Measurements from ENCODE around the gene BEX1. TPM values are rescaled to one million over a fixed set of nuclear protein-coding genes. Genes with fewer than 3 reads are reported as not detected.
"Not testable (repeated sequence)": the region's sequence is repeated elsewhere in the genome, so short reads cannot be mapped to it uniquely, and the experiment has no call there.

Gene BEX1
- 0.22 TPM in 1 of 2 replicates, not detected in the other for total RNA-seq

DNA sequence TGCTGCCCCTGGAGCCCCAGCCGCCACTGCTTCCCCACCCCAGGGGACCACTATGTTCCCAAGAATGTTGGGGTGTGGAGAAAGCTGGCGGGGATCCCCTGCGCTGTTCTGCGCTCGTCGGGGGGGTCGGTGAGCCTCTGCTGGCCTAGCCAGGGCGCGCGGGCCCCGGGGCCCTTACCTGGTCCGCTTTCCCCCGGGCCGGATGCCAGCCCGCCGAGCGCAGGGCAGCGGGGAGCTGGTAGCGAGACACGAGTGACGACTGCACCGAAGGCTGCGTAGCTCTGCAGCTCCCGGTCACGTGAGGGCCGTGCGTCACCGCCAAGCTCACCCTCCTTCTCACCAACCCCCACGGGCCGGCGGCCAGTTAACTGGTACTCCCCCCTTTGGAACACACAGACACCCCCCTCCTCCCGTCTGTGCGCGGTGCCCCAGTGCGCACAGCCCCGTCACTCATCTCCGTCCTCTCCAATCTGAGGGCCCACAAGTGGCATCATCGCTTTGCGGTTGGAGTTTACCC lies at the start of gene BEX1:
Gene BEX1 (minus strand): TSS at position 254 of the 517 bp plus-strand sequence. CDS start 897 bp downstream, outside the sequence.
- DNase-seq (ENCODE audit: low read depth in 2 of 2): peak in 1 of 2 donors; percentile 1

DNA sequence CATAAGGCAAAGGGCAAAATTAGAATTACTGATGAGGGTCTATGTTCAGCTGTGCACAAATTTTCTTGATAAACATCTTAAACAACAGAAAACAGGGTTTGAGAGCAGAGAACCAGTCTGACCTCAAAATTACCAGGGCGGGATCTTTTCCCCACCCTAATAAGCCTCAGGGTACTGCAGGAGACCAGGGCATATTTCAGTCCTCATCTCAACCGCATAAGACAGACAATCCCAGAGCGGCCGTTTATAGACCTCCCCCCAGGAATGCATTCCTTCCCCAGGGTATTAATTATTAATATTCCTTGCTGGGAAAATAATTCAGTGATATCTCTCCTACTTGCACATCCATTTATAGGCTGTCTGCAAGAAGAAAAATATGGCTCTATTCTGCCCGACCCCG lies 45.5 kb upstream of the BEX1 start:
- not testable (repeated sequence) for DNase-seq (ENCODE audit: low read depth in 2 of 2)

DNA sequence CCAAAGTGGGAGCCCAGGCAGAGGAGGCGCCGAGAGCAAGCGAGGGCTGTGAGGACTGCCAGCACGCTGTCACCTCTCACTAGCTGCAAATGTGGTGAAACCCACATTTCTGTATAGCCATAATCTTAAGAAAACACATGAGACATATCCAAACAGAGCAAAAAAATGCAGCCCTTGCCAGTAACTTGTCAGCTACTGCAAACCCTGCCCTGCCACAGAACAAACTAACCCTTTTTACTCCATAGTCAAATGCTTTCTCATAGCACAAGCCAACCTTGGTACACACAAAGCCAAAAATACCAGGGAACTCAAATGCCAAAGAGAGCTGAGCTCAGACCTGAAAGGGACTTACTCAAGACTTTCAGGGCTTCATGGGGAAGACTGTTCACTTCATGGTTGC lies 43.9 kb upstream of the BEX1 start:
- no peak for DNase-seq (ENCODE audit: low read depth in 2 of 2)

- DNase-seq (ENCODE audit: low read depth in 2 of 2): not testable (repeated sequence)
These were observed 43.3 kb upstream of the BEX1 start for GRCh38 chrX:103107227-103107737.

DNA sequence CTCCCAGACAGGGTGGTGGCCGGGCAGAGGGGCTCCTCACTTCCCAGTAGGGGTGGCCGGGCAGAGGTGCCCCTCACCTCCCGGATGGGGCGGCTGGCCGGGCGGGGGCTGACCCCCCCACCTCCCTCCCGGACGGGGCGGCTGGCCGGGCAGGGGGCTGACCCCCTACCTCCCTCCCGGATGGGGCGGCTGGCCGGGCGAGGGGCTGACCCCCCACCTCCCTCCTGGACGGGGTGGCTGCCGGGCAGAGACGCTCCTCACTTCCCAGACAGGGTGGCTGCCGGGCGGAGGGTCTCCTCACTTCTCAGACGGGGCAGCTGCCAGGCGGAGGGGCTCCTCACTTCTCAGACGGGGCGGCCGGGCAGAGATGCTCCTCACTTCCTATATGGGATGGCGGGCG lies 40.4 kb upstream of the BEX1 start:
- DNase-seq (ENCODE audit: low read depth in 2 of 2): not testable (repeated sequence)

DNA sequence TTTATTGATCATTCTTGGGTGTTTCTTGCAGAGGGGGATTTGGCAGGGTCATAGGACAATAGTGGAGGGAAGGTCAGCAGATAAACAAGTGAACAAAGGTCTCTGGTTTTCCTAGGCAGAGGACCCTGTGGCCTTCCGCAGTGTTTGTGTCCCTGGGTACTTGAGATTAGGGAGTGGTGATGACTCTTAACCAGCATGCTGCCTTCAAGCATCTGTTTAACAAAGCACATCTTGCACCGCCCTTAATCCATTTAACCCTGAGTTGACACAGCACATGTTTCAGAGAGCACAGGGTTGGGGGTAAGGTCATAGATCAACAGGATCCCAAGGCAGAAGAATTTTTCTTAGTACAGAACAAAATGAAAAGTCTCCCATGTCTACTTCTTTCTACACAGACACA lies 39.9 kb upstream of the BEX1 start:
- not testable (repeated sequence) for DNase-seq (ENCODE audit: low read depth in 2 of 2)

GRCh38 chrX:103101299-103102042 lies 37.5 kb upstream of the BEX1 start:
- no peak for DNase-seq (ENCODE audit: low read depth in 2 of 2)

- DNase-seq (ENCODE audit: low read depth in 2 of 2): no peak
These were observed 36.5 kb upstream of the BEX1 start for GRCh38 chrX:103100484-103100883.

GRCh38 chrX:103099691-103100090 lies 35.7 kb upstream of the BEX1 start:
- no peak for DNase-seq (ENCODE audit: low read depth in 2 of 2)

DNA sequence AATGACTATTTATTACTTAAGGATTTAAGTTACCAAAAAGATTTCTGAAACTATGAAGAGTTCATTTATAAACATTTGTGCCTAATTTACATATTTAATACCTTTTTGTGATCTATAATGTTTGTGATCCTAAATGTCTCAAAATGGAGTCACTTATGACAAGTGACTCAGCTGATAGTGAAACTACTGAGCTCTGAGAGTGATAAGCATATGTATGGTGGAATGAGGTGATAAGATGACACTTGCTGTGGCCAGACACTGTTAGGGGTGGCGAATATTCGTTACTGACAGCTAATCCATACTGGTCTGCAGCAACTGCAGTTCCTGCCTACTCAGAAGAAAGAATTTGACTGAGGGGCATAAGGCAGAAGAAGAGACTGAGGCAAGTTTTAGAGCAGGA lies 34.5 kb upstream of the BEX1 start:
- no peak for DNase-seq (ENCODE audit: low read depth in 2 of 2)

DNA sequence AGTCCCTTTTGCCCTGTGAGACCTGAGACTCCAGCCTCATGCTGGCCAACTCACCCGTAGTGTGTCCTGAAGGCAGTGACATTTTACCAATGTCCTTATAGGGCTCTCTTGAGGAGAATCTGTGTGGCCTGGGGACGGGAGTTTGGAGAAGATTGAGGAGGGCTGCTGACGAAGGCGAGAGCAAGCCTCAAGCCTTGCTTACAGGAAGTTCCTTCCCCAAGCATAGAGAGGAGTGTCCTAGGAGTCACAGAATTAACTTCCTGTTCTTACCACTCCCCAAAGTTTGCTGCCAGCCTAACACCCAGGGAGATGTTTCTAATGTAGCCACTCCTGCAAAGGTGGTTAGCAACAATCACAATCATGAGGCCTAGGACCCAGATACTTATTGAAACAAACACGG lies 29.0 kb upstream of the BEX1 start, which contains the start of gene NXF3:
Gene NXF3 (minus strand): TSS at position 202 of the 400 bp plus-strand sequence. CDS start 120 bp downstream, at position 82.
- DNase-seq (ENCODE audit: low read depth in 2 of 2): no peak

DNA sequence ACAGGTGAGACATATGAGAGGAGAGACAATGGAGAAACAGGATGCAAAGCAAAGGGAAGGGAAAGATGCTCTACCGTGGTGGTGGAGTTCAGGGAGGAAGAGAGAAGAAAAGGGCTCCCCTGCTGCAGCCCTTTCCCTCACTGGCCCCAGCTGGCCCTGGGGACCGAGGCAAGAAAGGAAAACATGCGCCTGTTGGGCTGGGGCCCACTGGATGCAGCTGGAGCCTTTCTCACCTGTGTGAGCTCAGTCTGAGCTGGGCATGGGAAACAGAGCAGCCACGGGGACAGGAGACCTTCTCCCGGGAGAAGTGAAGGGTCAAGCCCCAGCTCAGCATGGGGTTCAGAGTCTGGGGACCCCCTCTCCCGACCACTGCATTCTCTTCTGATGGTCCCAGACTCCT lies 17.1 kb upstream of the BEX1 start:
- no peak for DNase-seq (ENCODE audit: low read depth in 2 of 2)

- no peak for DNase-seq (ENCODE audit: low read depth in 2 of 2)
These were observed 9.5 kb upstream of the BEX1 start for GRCh38 chrX:103073467-103073866.

- no peak for DNase-seq (ENCODE audit: low read depth in 2 of 2)
These were observed 2.6 kb upstream of the BEX1 start for GRCh38 chrX:103066606-103067005.

GRCh38 chrX:103063191-103063845 lies 653 bp downstream of the BEX1 start:
- peak; percentile 34 to 35 for DNase-seq (ENCODE audit: low read depth in 2 of 2)

- no peak for DNase-seq (ENCODE audit: low read depth in 2 of 2)
These were observed 2.5 kb downstream of the BEX1 start for GRCh38 chrX:103061486-103061885.

- no peak for DNase-seq (ENCODE audit: low read depth in 2 of 2)
These were observed 7.1 kb downstream of the BEX1 start for GRCh38 chrX:103056902-103057301.

DNA sequence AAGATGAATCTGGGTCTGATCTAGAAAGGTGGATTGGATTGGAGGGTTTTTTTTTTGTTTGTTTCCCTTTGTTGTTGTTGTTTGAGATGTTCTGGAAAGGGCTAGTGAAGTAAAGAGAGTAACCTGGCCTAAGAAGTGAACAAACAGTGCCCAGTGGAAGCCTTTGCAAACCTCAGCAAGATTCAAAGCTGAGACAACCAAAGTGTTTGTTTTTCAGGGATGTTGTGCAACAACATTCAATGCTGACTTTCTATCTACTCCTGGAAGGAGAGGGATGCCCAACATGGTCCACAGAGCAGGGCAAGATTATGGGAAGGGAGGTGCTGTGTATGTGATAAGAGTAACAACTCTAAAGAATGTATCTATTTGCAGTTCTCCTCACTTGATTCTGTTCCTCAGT lies 11.3 kb downstream of the BEX1 start:
- DNase-seq (ENCODE audit: low read depth in 2 of 2): no peak

GRCh38 chrX:103051260-103051789 lies 12.6 kb downstream of the BEX1 start:
- no peak for DNase-seq (ENCODE audit: low read depth in 2 of 2)

- not testable (repeated sequence) for DNase-seq (ENCODE audit: low read depth in 2 of 2)
These were observed 30.6 kb downstream of the BEX1 start for GRCh38 chrX:103033371-103033770.

DNA sequence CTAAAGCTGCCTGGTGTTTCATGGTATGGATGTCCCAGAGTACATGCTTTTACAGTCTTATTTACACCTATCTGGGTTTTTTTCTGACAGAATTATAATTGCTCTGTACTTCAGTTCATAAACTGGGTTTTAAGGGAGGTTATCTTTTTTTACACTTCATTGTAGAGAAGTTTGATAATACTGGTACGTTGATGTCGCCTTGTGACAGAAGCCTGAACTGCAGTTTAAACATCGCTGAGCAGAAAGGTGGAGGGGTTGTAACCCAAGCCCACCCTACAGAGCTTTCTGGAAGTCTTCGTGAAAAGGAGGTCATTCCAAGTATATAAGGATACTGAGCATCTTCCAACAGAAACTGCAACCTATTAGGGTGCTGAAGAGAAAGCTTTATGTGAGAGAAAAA lies 46.4 kb downstream of the BEX1 start:
- DNase-seq (ENCODE audit: low read depth in 2 of 2): no peak

GRCh38 chrX:103012945-103013344 lies 51.0 kb downstream of the BEX1 start:
- DNase-seq (ENCODE audit: low read depth in 2 of 2): no peak

Data from lung microvascular endothelial cell (primary cell).